Choroid plexus epithelial cell (primary cell): ENCODE results near the gene PPP1R2C.
A peak's percentile ranks its signal among the peaks of the same experiment; 100 is the strongest.

Experiments used
- DNase-seq: peaks from one replicate; pipeline ENCODE4 v3.0.0-alpha.2; 2010; ENCODE audit warnings: low read depth
- H3K4me3 ChIP-seq: 2 replicates; pipeline ENCODE4 v1.5.1; 2011; ENCODE audit warnings: low read depth, mild to moderate bottlenecking, control low read depth, low read length, moderate library complexity
- CTCF ChIP-seq: conservative IDR thresholded peaks from 2 replicates; pipeline ENCODE4 v1.5.1; 2011; ENCODE audit warnings: low read depth, mild to moderate bottlenecking, control low read depth, inconsistent platforms, low read length, moderate library complexity

Gene PPP1R2C

GRCh38 chrX:42752730-42753129 is 25.2 kb downstream of the PPP1R2C start:
- no peak overlapping the region for H3K4me3 ChIP-seq
- no peak for DNase-seq
- no peak for TF ChIP-seq CTCF

- no peak overlapping the region for H3K4me3 ChIP-seq
- no peak for DNase-seq
- no peak for TF ChIP-seq CTCF
These were observed 26.4 kb downstream of the PPP1R2C start for GRCh38 chrX:42751573-42751972.

GRCh38 chrX:42748067-42748850 is 29.7 kb downstream of the PPP1R2C start:
- no peak overlapping the region for H3K4me3 ChIP-seq
- DNase-seq = peak; percentile 16
- no peak for TF ChIP-seq CTCF

GRCh38 chrX:42746606-42747005 is 31.4 kb downstream of the PPP1R2C start:
- peak; percentile 79 for DNase-seq
- no peak overlapping the region for H3K4me3 ChIP-seq
- TF ChIP-seq CTCF = no peak

GRCh38 chrX:42740456-42740855 is 37.5 kb downstream of the PPP1R2C start:
- no peak overlapping the region for H3K4me3 ChIP-seq
- DNase-seq = no peak
- no peak for TF ChIP-seq CTCF

GRCh38 chrX:42739741-42740140 is 38.2 kb downstream of the PPP1R2C start:
- TF ChIP-seq CTCF = no peak
- DNase-seq = no peak
- no peak overlapping the region for H3K4me3 ChIP-seq

- TF ChIP-seq CTCF = no peak
- no peak overlapping the region for H3K4me3 ChIP-seq
- DNase-seq = peak; percentile 10
These were observed 38.7 kb downstream of the PPP1R2C start for GRCh38 chrX:42739258-42739657.
